ENCODE data around the gene PQBP1.

- no peak for TF ChIP-seq POLR2A (IDR thresholded peaks at IDR 0.05)
- TF ChIP-seq CTCF (IDR thresholded peaks at IDR 0.05): no peak
- no peak for TF ChIP-seq EP300 (IDR thresholded peaks at IDR 0.05)
Measured at GRCh38 chrX:48899078-48899410, 1.3 kb downstream of the PQBP1 start.

Data from gastroesophageal sphincter (tissue), 3 donors.